Lower leg skin (tissue), 3 donors: ENCODE measurements around the gene RAB13.
"Not testable (repeated sequence)": the region's sequence is repeated elsewhere in the genome, so short reads cannot be mapped to it uniquely, and the experiment has no call there.

Experiments
- POLR2A ChIP-seq, 2 donors: fragments of 450-650 bp; IDR thresholded peaks; one replicate each; pipeline ENCODE4 v1.6.1; 2016 to 2017; ENCODE audit warnings: antibody characterized with exemption in 2 of 2, mild to moderate bottlenecking in 1 of 2, moderate library complexity in 1 of 2
- TF ChIP-seq, protein P1 (sequence below), 3 donors: fragments of 450-650 bp; IDR thresholded peaks; one replicate each; pipeline ENCODE4 v1.5.1; 2016; ENCODE audit warnings: antibody characterized with exemption in 3 of 3, mild to moderate bottlenecking in 3 of 3, moderate library complexity in 2 of 3

- TF ChIP-seq, protein P1, sequence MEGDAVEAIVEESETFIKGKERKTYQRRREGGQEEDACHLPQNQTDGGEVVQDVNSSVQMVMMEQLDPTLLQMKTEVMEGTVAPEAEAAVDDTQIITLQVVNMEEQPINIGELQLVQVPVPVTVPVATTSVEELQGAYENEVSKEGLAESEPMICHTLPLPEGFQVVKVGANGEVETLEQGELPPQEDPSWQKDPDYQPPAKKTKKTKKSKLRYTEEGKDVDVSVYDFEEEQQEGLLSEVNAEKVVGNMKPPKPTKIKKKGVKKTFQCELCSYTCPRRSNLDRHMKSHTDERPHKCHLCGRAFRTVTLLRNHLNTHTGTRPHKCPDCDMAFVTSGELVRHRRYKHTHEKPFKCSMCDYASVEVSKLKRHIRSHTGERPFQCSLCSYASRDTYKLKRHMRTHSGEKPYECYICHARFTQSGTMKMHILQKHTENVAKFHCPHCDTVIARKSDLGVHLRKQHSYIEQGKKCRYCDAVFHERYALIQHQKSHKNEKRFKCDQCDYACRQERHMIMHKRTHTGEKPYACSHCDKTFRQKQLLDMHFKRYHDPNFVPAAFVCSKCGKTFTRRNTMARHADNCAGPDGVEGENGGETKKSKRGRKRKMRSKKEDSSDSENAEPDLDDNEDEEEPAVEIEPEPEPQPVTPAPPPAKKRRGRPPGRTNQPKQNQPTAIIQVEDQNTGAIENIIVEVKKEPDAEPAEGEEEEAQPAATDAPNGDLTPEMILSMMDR (IDR thresholded peaks at IDR 0.05): not testable (repeated sequence)
- TF ChIP-seq POLR2A (IDR thresholded peaks at IDR 0.05): not testable (repeated sequence)
Observed at GRCh38 chr1:153979091-153979490, 7.0 kb downstream of the RAB13 start.
